Measurements from ENCODE around the gene PKIG.

The PKIG gene

GRCh38 chr20:44582311-44583025, at the start of gene PKIG:
TSS of gene PKIG (plus strand) at chr20:44582579. CDS start at chr20:44614557, 31,978 bp downstream.
- no peak within 1 kb of the TSS for H3K4me3 ChIP-seq (ENCODE audit: low read length, poor library complexity, severe bottlenecking)
- no peaks in the 10 kb centered on the region for H3K79me2 ChIP-seq (ENCODE audit: insufficient read depth, low read length)
- H3K9me2 ChIP-seq (replicated peaks; ENCODE audit: low read depth, low read length) = no peaks in the 10 kb centered on the region
- H3K4me2 ChIP-seq (ENCODE audit: low read depth, low read length, poor library complexity, severe bottlenecking) = peak within 1 kb of the TSS; percentile 3
- H3K27me3 ChIP-seq (ENCODE audit: insufficient read depth, low read length, poor library complexity, severe bottlenecking) = no peaks in the 10 kb centered on the region
- H3K9me3 ChIP-seq (ENCODE audit: insufficient read depth, low read depth, low read length) = no peaks in the 10 kb centered on the region
- peaks cover 64% of the 10 kb centered on the region for H3K4me1 ChIP-seq (ENCODE audit: insufficient read depth, low read length, poor library complexity, severe bottlenecking)
- H3K36me3 ChIP-seq (ENCODE audit: insufficient read depth, low read length) = no peaks in the 10 kb centered on the region
- TF ChIP-seq EZH2phosphoT487 (IDR thresholded peaks at IDR 0.05; ENCODE audit: borderline replicate concordance) (no peak), CTCF (conservative IDR thresholded peaks at IDR 0.05; ENCODE audit: low read length) (no peak)
- H4K20me1 ChIP-seq (ENCODE audit: insufficient read depth, low read length, poor library complexity, severe bottlenecking) = no peaks in the 10 kb centered on the region
- H3F3A ChIP-seq (ENCODE audit: low read depth) = no peaks in the 10 kb centered on the region
- no peak within 1 kb of the TSS for H2AFZ ChIP-seq (ENCODE audit: low read length)
- H3K9ac ChIP-seq (ENCODE audit: low read depth, low read length, poor library complexity, severe bottlenecking) = peak within 1 kb of the TSS; percentile 13

- Histone ChIP-seq H3K79me2 (ENCODE audit: insufficient read depth, low read length) (peaks cover 17% of the 10 kb centered on the region; the same call in 1 of the 2 replicates), H3K4me3 (ENCODE audit: low read length, poor library complexity, severe bottlenecking) (peak overlapping the region; percentile 90), H3K4me1 (ENCODE audit: insufficient read depth, low read length, poor library complexity, severe bottlenecking) (peaks cover 40% of the 10 kb centered on the region), H3K4me2 (ENCODE audit: low read depth, low read length, poor library complexity, severe bottlenecking) (peak overlapping the region; percentile 94), H3K9me3 (ENCODE audit: insufficient read depth, low read depth, low read length) (no peaks in the 10 kb centered on the region), H3K9me2 (replicated peaks; ENCODE audit: low read depth, low read length) (no peaks in the 10 kb centered on the region), H3K9ac (ENCODE audit: low read depth, low read length, poor library complexity, severe bottlenecking) (peak overlapping the region; percentile 84), H3K36me3 (ENCODE audit: insufficient read depth, low read length) (no peaks in the 10 kb centered on the region), H3F3A (ENCODE audit: low read depth) (peaks cover 6% of the 10 kb centered on the region; the same call in 1 of the 2 replicates), H4K20me1 (ENCODE audit: insufficient read depth, low read length, poor library complexity, severe bottlenecking) (no peaks in the 10 kb centered on the region), H3K27me3 (ENCODE audit: insufficient read depth, low read length, poor library complexity, severe bottlenecking) (no peaks in the 10 kb centered on the region), H2AFZ (ENCODE audit: low read length) (peak overlapping the region; percentile 90)
- TF ChIP-seq CTCF (conservative IDR thresholded peaks at IDR 0.05; ENCODE audit: low read length) = no peak
- TF ChIP-seq EZH2phosphoT487 (IDR thresholded peaks at IDR 0.05; ENCODE audit: borderline replicate concordance) = no peak
Measured at GRCh38 chr20:44532981-44533331, 49.4 kb upstream of the PKIG start.

- TF ChIP-seq EZH2phosphoT487 (IDR thresholded peaks at IDR 0.05; ENCODE audit: borderline replicate concordance) = no peak
- TF ChIP-seq CTCF (conservative IDR thresholded peaks at IDR 0.05; ENCODE audit: low read length) = no peak
- H3K4me3 ChIP-seq (ENCODE audit: low read length, poor library complexity, severe bottlenecking) = peak overlapping the region; percentile 90
- no peak overlapping the region for H2AFZ ChIP-seq (ENCODE audit: low read length)
- no peaks in the 10 kb centered on the region for H3K9me2 ChIP-seq (replicated peaks; ENCODE audit: low read depth, low read length)
- peak overlapping the region; percentile 94 for H3K4me2 ChIP-seq (ENCODE audit: low read depth, low read length, poor library complexity, severe bottlenecking)
- H4K20me1 ChIP-seq (ENCODE audit: insufficient read depth, low read length, poor library complexity, severe bottlenecking) = no peaks in the 10 kb centered on the region
- no peaks in the 10 kb centered on the region for H3K36me3 ChIP-seq (ENCODE audit: insufficient read depth, low read length)
- peaks cover 6% of the 10 kb centered on the region; the same call in 1 of the 2 replicates for H3F3A ChIP-seq (ENCODE audit: low read depth)
- no peaks in the 10 kb centered on the region for H3K27me3 ChIP-seq (ENCODE audit: insufficient read depth, low read length, poor library complexity, severe bottlenecking)
- peaks cover 17% of the 10 kb centered on the region; the same call in 1 of the 2 replicates for H3K79me2 ChIP-seq (ENCODE audit: insufficient read depth, low read length)
- H3K4me1 ChIP-seq (ENCODE audit: insufficient read depth, low read length, poor library complexity, severe bottlenecking) = peaks cover 40% of the 10 kb centered on the region
- no peaks in the 10 kb centered on the region for H3K9me3 ChIP-seq (ENCODE audit: insufficient read depth, low read depth, low read length)
- no peak overlapping the region for H3K9ac ChIP-seq (ENCODE audit: low read depth, low read length, poor library complexity, severe bottlenecking)
Measured at GRCh38 chr20:44533928-44534327, 48.5 kb upstream of the PKIG start.

All from Loucy (cell line).